ENCODE measurements around the gene PLCB3. TPM values are rescaled to one million over a fixed set of nuclear protein-coding genes. Genes with fewer than 3 reads are reported as not detected.
A peak's percentile ranks its signal among the peaks of the same experiment; 100 is the strongest.
"Not testable (repeated sequence)": the region's sequence is repeated elsewhere in the genome, so short reads cannot be mapped to it uniquely, and the experiment has no call there.

Gene PLCB3
- total and polyA plus RNA-seq, 10 of the 15 experiments (the other 5 are each of a cell fraction or from before 2014, with no cell fraction given) = 0.03 to 10.3 (median 3.3) TPM

DNA sequence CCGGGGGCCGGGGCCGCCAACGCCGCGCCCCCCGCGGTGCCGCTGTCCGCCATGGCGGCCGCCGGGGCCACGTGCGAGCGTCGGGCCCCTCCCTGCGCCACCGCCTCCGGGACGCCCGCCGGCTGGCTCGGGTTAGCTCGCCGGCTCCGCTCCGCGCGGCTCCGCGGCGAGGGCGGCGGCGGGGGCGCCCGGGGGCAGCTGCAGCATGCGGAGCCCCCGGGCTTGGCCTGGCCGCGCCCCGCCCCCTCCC is 4.8 kb upstream of the PLCB3 start:
- RAD21 ChIA-PET (ENCODE audit: unreplicated experiment) = interaction anchor here (1.2 to 8.6 kb wide), 4 partner anchors 9 to 58 kb away, joined by 3 to 104 read pairs (median 10); partner anchors contain the start of gene FERMT3
- POLR2A ChIA-PET = interaction anchor here (1.5 to 7.4 kb wide), 7 partner anchors 13 to 58 kb away, joined by 4 to 82 read pairs (median 11); partner anchors contain the start of genes BAD, DNAJC4, FERMT3 and GPR137
- ATAC-seq; H3K27me3 ChIP-seq (replicated peaks in 1 of 2; ENCODE audit: control insufficient read depth in 2 of 2, insufficient read depth in 2 of 2, low read length in 1 of 2); DNase-seq (ENCODE audit: low read depth, low spot score); H3K9ac ChIP-seq (ENCODE audit: control insufficient read depth, insufficient read depth, low read length); H3K27ac ChIP-seq (ENCODE audit: control insufficient read depth, insufficient read depth); H4K20me1 ChIP-seq (ENCODE audit: control insufficient read depth, insufficient read depth); H3K4me2 ChIP-seq (ENCODE audit: control insufficient read depth, insufficient read depth); intact Hi-C loops (cut with micrococcal nuclease; ENCODE audit: unreplicated experiment); H2AFZ ChIP-seq (ENCODE audit: control insufficient read depth, low read depth, low read length); H3K9me3 ChIP-seq (replicated peaks; ENCODE audit: control insufficient read depth, insufficient read depth, low read length); FAIRE-seq: not testable (repeated sequence)
- Histone ChIP-seq H3K36me3 (ENCODE audit: control insufficient read depth in 2 of 2, insufficient read depth in 2 of 2, low read length in 1 of 2) (peaks cover 0 to 10% of the 10 kb centered on the region in 2 experiments; a peak in 2 of 4 replicates), H3K4me1 (ENCODE audit: control insufficient read depth, insufficient read depth, low read length) (peaks cover 15% of the 10 kb centered on the region), H3K79me2 (ENCODE audit: control insufficient read depth, insufficient read depth, low read length) (peaks cover 37% of the 10 kb centered on the region), H3K4me3 (peak overlapping the region; percentile 91)
- SMC1A ChIA-PET (ENCODE audit: uncharacterized antibody, unreplicated experiment) = interaction anchor here (1.0 to 2.0 kb wide), 4 partner anchors 11 to 42 kb away, joined by 3 to 7 read pairs (median 4); partner anchors contain the start of gene FERMT3
- in situ Hi-C loops (cut with MboI) = loop anchor here (25.0 kb wide), 1 partner anchor 1616 kb away; the partner anchor contains the start of genes CFL1, EFEMP2 and MUS81
- TF ChIP-seq YY1 (IDR thresholded peaks at IDR 0.05; ENCODE audit: low read depth, low read length) (peak; percentile 84), SMARCA5 (IDR thresholded peaks at IDR 0.05) (peak; percentile 93), NR2C1 (IDR thresholded peaks at IDR 0.05) (peak; percentile 43; the same call in 1 of the 2 replicates), LARP7 (IDR thresholded peaks at IDR 0.05) (peak; percentile 13; the same call in 1 of the 2 replicates), GATAD2B (conservative IDR thresholded peaks at IDR 0.05; ENCODE audit: low read depth) (0 out of 2 replicates have a peak, but pooled peaks have one; percentile 20), BHLHE40 (IDR thresholded peaks at IDR 0.05; ENCODE audit: borderline replicate concordance in 1 of 2, low read depth in 2 of 2, low read length in 1 of 2) (peak in 1 of 2 experiments; percentile 91; a peak in 2 of 4 replicates)
- TF ChIP-seq, protein P1, sequence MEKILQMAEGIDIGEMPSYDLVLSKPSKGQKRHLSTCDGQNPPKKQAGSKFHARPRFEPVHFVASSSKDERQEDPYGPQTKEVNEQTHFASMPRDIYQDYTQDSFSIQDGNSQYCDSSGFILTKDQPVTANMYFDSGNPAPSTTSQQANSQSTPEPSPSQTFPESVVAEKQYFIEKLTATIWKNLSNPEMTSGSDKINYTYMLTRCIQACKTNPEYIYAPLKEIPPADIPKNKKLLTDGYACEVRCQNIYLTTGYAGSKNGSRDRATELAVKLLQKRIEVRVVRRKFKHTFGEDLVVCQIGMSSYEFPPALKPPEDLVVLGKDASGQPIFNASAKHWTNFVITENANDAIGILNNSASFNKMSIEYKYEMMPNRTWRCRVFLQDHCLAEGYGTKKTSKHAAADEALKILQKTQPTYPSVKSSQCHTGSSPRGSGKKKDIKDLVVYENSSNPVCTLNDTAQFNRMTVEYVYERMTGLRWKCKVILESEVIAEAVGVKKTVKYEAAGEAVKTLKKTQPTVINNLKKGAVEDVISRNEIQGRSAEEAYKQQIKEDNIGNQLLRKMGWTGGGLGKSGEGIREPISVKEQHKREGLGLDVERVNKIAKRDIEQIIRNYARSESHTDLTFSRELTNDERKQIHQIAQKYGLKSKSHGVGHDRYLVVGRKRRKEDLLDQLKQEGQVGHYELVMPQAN (conservative IDR thresholded peaks at IDR 0.05) = 0 out of 2 replicates have a peak, but pooled peaks have one; percentile 77
- BruUV-seq (replicated peaks) = TSS peak; percentile 82
- CTCF ChIA-PET = interaction anchor here (0.8 to 6.2 kb wide), 6 partner anchors 20 to 58 kb away, joined by 3 to 66 read pairs (median 4); partner anchors contain the start of genes CATSPERZ, FERMT3, NUDT22 and TRPT1
- WGBS (ENCODE audit: insufficient coverage, insufficient replicate concordance, low lambda C conversion rate, missing lambda C conversion rate) = 0% methylated on average over 19 of the region's 43 CpGs
